ENCODE measurements around the gene ASB13.

DNA sequence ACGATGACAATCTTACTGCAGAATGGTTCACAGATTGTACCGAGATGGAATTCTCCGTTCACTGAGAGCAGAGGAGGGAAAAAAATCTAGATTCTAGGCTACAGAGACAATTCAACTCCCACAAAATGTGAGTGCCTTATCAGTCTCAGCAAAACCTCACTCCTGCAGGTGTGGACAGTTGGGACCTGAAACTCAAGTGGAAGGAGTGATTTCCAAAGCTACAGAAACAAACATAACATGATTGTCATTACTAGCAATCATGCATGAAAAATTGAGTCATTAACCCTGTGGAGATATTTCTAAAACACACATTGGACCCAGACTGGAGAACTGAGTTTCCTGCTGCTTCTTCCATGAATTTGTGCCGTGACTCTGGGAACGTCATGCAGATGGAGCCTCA, 71.3 kb downstream of the ASB13 start:
- TF ChIP-seq, protein P1, sequence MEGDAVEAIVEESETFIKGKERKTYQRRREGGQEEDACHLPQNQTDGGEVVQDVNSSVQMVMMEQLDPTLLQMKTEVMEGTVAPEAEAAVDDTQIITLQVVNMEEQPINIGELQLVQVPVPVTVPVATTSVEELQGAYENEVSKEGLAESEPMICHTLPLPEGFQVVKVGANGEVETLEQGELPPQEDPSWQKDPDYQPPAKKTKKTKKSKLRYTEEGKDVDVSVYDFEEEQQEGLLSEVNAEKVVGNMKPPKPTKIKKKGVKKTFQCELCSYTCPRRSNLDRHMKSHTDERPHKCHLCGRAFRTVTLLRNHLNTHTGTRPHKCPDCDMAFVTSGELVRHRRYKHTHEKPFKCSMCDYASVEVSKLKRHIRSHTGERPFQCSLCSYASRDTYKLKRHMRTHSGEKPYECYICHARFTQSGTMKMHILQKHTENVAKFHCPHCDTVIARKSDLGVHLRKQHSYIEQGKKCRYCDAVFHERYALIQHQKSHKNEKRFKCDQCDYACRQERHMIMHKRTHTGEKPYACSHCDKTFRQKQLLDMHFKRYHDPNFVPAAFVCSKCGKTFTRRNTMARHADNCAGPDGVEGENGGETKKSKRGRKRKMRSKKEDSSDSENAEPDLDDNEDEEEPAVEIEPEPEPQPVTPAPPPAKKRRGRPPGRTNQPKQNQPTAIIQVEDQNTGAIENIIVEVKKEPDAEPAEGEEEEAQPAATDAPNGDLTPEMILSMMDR (conservative IDR thresholded peaks at IDR 0.05 in 1 of 2, IDR thresholded peaks at IDR 0.05 in 1 of 2; ENCODE audit: low read depth in 1 of 2, low read length in 2 of 2) = no peak
- no peak for TF ChIP-seq EZH2 (IDR thresholded peaks at IDR 0.05; ENCODE audit: low read length, missing control alignments)
